HepG2 (cell line): ENCODE results near the gene CNTFR. TPM values are rescaled to one million over a fixed set of nuclear protein-coding genes. Genes with fewer than 3 reads are reported as not detected.

Experiments used
- ATF1 ChIP-seq: IDR thresholded peaks from 2 replicates; pipeline ENCODE4 v1.6.1; 2016; ENCODE audit warnings: mild to moderate bottlenecking, control low read depth
- HNRNPLL ChIP-seq: fragments of 200-400 bp; formaldehyde crosslinking; IDR thresholded peaks from 2 replicates; pipeline ENCODE4 v1.6.1; 2017; ENCODE audit warnings: mild to moderate bottlenecking, low read depth, low read length; ENCODE audit not compliant: poor library complexity, severe bottlenecking
- KIAA2018 ChIP-seq: sonication (generic); formaldehyde crosslinking; IDR thresholded peaks from 2 replicates; pipeline ENCODE4 v1.5.0; 2020; ENCODE audit warnings: mild to moderate bottlenecking, missing genetic modification reagents, borderline replicate concordance
- MNT ChIP-seq: fragments of 450-650 bp; IDR thresholded peaks from 2 replicates; pipeline ENCODE4 v1.6.1; 2016
- PTBP1 ChIP-seq: fragments of 200-400 bp; formaldehyde crosslinking; IDR thresholded peaks from 2 replicates; pipeline ENCODE4 v1.6.1; 2018; ENCODE audit warnings: low read length, low read depth; ENCODE audit not compliant: poor library complexity, severe bottlenecking
- RFXAP ChIP-seq: sonication (generic); formaldehyde crosslinking; IDR thresholded peaks from 2 replicates; pipeline ENCODE4 v1.4.0; 2020; ENCODE audit warnings: missing genetic modification reagents, borderline replicate concordance
- SMARCE1 ChIP-seq: fragments of 450-650 bp; IDR thresholded peaks from 2 replicates; pipeline ENCODE4 v1.6.1; 2017; ENCODE audit warnings: borderline replicate concordance
- TGIF2 ChIP-seq: IDR thresholded peaks from 2 replicates; pipeline ENCODE4 v1.6.1; 2016; ENCODE audit warnings: control low read depth, missing compliant biosample characterization
- ZNF235 ChIP-seq: sonication (generic); formaldehyde crosslinking; IDR thresholded peaks from 2 replicates; pipeline ENCODE4 v1.8.1; 2023; ENCODE audit warnings: mild to moderate bottlenecking, missing genetic modification reagents, borderline replicate concordance
- ZNF333 ChIP-seq: sonication (generic); formaldehyde crosslinking; IDR thresholded peaks from 2 replicates; pipeline ENCODE4 v1.4.0; 2020; ENCODE audit warnings: mild to moderate bottlenecking, missing genetic modification reagents, borderline replicate concordance
- ZNF337 ChIP-seq: sonication (generic); formaldehyde crosslinking; IDR thresholded peaks from 2 replicates; pipeline ENCODE4 v1.5.1; 2020; ENCODE audit warnings: missing genetic modification reagents, low read depth, mild to moderate bottlenecking, borderline replicate concordance
- ZNF367 ChIP-seq: sonication (generic); formaldehyde crosslinking; IDR thresholded peaks from 2 replicates; pipeline ENCODE4 v1.4.0; 2020; ENCODE audit warnings: missing genetic modification reagents, borderline replicate concordance
- ZNF784 ChIP-seq: sonication (generic); formaldehyde crosslinking; IDR thresholded peaks from 2 replicates; pipeline ENCODE4 v1.5.1; 2020; ENCODE audit warnings: missing genetic modification reagents, mild to moderate bottlenecking, borderline replicate concordance
- polyA plus RNA-seq, 8 experiments: library from polyadenylated mRNA; depleted of rRNA in 3 of 8; stranded (reverse) in 7 of 8; unstranded in 1 of 8; fragments of >200 nt; fragmentation: Illumina TruSeq in 4 of 8; extraction: Trizol in 4 of 8; gene quantifications; 2 replicates each; pipeline versions ENCODE4 v1.2.1 to v1.2.3, GENCODE V29; 2011 to 2016; ENCODE audit warnings: low read depth in 4 of 8, missing spikeins in 1 of 8, mixed read lengths in 1 of 8; ENCODE audit not compliant: insufficient read depth in 1 of 8
- total RNA-seq, 5 experiments: library from RNA; depleted of rRNA; stranded (reverse); fragments of >200 nt; fragmentation: Illumina TruSeq; extraction: Trizol; gene quantifications; 2 replicates each; pipeline ENCODE4 v1.2.3, GENCODE V29; 2016; ENCODE audit warnings: low read depth in 1 of 5
- TF ChIP-seq, protein P1 (sequence below): IDR thresholded peaks from 2 replicates; pipeline ENCODE4 v1.6.1; 2016; ENCODE audit warnings: control low read depth
- TF ChIP-seq, protein P2 (sequence below): sonication (generic); formaldehyde crosslinking; IDR thresholded peaks from 2 replicates; pipeline ENCODE4 v1.4.0; 2020; ENCODE audit warnings: low read depth, mild to moderate bottlenecking, missing genetic modification reagents

CNTFR gene
- total and polyA plus RNA-seq, 2 of the 13 experiments (the other 11 are each of a cell fraction or from before 2014, with no cell fraction given): not detected

GRCh38 chr9:34620061-34620994 lies 30.8 kb upstream of the CNTFR start, which contains the start of gene DCTN3 (continued):
- TF ChIP-seq ATF1: peak; percentile 86
- TF ChIP-seq, protein P1, sequence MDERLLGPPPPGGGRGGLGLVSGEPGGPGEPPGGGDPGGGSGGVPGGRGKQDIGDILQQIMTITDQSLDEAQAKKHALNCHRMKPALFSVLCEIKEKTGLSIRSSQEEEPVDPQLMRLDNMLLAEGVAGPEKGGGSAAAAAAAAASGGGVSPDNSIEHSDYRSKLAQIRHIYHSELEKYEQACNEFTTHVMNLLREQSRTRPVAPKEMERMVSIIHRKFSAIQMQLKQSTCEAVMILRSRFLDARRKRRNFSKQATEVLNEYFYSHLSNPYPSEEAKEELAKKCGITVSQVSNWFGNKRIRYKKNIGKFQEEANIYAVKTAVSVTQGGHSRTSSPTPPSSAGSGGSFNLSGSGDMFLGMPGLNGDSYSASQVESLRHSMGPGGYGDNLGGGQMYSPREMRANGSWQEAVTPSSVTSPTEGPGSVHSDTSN (CRISPR knock-in tag): peak; percentile 54; the same call in 1 of the 2 replicates
- no peak for TF ChIP-seq KIAA2018 (CRISPR knock-in tag)
- TF ChIP-seq RFXAP (CRISPR knock-in tag): peak; percentile 40; the same call in 1 of the 2 replicates
- TF ChIP-seq ZNF235 (CRISPR knock-in tag): no peak
- TF ChIP-seq ZNF337 (CRISPR knock-in tag): no peak
- 0 out of 2 replicates have a peak, but pooled peaks have one; percentile 14 for TF ChIP-seq ZNF333 (CRISPR knock-in tag)
- no peak for TF ChIP-seq PTBP1
- no peak for TF ChIP-seq SMARCE1
- peak; percentile 97 for TF ChIP-seq TGIF2
- no peak for TF ChIP-seq ZNF784 (CRISPR knock-in tag)
- TF ChIP-seq, protein P2, sequence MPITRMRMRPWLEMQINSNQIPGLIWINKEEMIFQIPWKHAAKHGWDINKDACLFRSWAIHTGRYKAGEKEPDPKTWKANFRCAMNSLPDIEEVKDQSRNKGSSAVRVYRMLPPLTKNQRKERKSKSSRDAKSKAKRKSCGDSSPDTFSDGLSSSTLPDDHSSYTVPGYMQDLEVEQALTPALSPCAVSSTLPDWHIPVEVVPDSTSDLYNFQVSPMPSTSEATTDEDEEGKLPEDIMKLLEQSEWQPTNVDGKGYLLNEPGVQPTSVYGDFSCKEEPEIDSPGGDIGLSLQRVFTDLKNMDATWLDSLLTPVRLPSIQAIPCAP: no peak
- peak; percentile 27; the same call in 1 of the 2 replicates for TF ChIP-seq MNT
- no peak for TF ChIP-seq ZNF367 (CRISPR knock-in tag)
- peak; percentile 28 for TF ChIP-seq HNRNPLL
